Astrocyte (in vitro differentiated cells and primary cell): ENCODE data around the gene MDN1.

ENCODE experiments used
- CTCF ChIP-seq: IDR thresholded peaks from 2 replicates; pipeline ENCODE4 v1.5.1; 2011; ENCODE audit warnings: low read depth, mild to moderate bottlenecking, inconsistent platforms, low read length, moderate library complexity; ENCODE audit not compliant: insufficient read depth
- EZH2 ChIP-seq: IDR thresholded peaks from 2 replicates; pipeline ENCODE4 v1.6.1; 2012; ENCODE audit warnings: mild to moderate bottlenecking, low read length, inconsistent platforms; ENCODE audit not compliant: insufficient read depth

- TF ChIP-seq CTCF: no peak
- no peak for TF ChIP-seq EZH2
Observed at GRCh38 chr6:89862698-89863097, 43.1 kb upstream of the MDN1 start.
